Adrenal gland (tissue), 5 donors: ENCODE results near the gene MRGPRF.

ENCODE experiments used
- CTCF ChIP-seq, 6 experiments: fragments of 450-650 bp in 4 of 6; fragments of 200-600 bp in 2 of 6; sonication (generic) in 1 of 6; IDR thresholded peaks; 1 replicate in 5 of 6; 2 replicates in 1 of 6; pipeline versions ENCODE4 v1.5.1 to v1.8.0; 2016 to 2021; ENCODE audit warnings: antibody characterized with exemption in 6 of 6, mild to moderate bottlenecking in 2 of 6, moderate library complexity in 1 of 6
- POLR2A ChIP-seq, 2 donors: fragments of 450-650 bp; IDR thresholded peaks; one replicate each; pipeline ENCODE4 v1.6.1; 2017; ENCODE audit warnings: antibody characterized with exemption in 2 of 2, mild to moderate bottlenecking in 2 of 2, moderate library complexity in 1 of 2
- donor health status: DM: no; HTN: no; CAD: no.

GRCh38 chr11:68956142-68956541 lies 56.9 kb downstream of the MRGPRF start:
- TF ChIP-seq POLR2A (IDR thresholded peaks at IDR 0.05) (no peak), CTCF (IDR thresholded peaks at IDR 0.05) (no peak)
